HG02571 (cell line): ENCODE data around the gene ME3.

Experiments used
- ATAC-seq: cut with Tn5 transposase; IDR thresholded peaks from one replicate; pipeline ENCODE4 v1.9.1; 2021; ENCODE audit warnings: mild to moderate bottlenecking, moderate library complexity; ENCODE audit not compliant: unreplicated experiment

Gene ME3

GRCh38 chr11:86672007-86672621 is at the start of gene ME3:
Gene ME3 (minus strand): TSS chr11:86672616.
- ATAC-seq: no peak

- ATAC-seq: no peak
Measured at GRCh38 chr11:86722006-86722405, 49.6 kb upstream of the ME3 start.

GRCh38 chr11:86720546-86720945 is 48.1 kb upstream of the ME3 start:
- ATAC-seq: no peak

GRCh38 chr11:86719781-86720463 is 47.5 kb upstream of the ME3 start:
- ATAC-seq: no peak

- no peak for ATAC-seq
Measured at GRCh38 chr11:86718999-86719398, 46.6 kb upstream of the ME3 start.

- ATAC-seq: no peak
Measured at GRCh38 chr11:86718521-86718920, 46.1 kb upstream of the ME3 start.

GRCh38 chr11:86717817-86718501 is 45.5 kb upstream of the ME3 start:
- no peak for ATAC-seq

- ATAC-seq: no peak
Measured at GRCh38 chr11:86715611-86716010, 43.2 kb upstream of the ME3 start.

GRCh38 chr11:86713552-86713951 is 41.1 kb upstream of the ME3 start:
- ATAC-seq: no peak

GRCh38 chr11:86710936-86711335 is 38.5 kb upstream of the ME3 start:
- ATAC-seq: no peak

GRCh38 chr11:86708669-86709068 is 36.3 kb upstream of the ME3 start:
- no peak for ATAC-seq

GRCh38 chr11:86706338-86707131 is 34.1 kb upstream of the ME3 start:
- no peak for ATAC-seq

GRCh38 chr11:86704710-86705109 is 32.3 kb upstream of the ME3 start:
- ATAC-seq: no peak

GRCh38 chr11:86703987-86704386 is 31.6 kb upstream of the ME3 start:
- no peak for ATAC-seq

GRCh38 chr11:86702220-86702983 is 30.0 kb upstream of the ME3 start:
- ATAC-seq: no peak

GRCh38 chr11:86699040-86699791 is 26.8 kb upstream of the ME3 start:
- no peak for ATAC-seq

GRCh38 chr11:86698639-86699038 is 26.2 kb upstream of the ME3 start:
- ATAC-seq: no peak

GRCh38 chr11:86696451-86696850 is 24.0 kb upstream of the ME3 start:
- ATAC-seq: no peak

- no peak for ATAC-seq
Measured at GRCh38 chr11:86696004-86696403, 23.6 kb upstream of the ME3 start.

GRCh38 chr11:86695373-86695772 is 23.0 kb upstream of the ME3 start:
- no peak for ATAC-seq
